ENCODE measurements around the gene CYTH2. TPM values are rescaled to one million over a fixed set of nuclear protein-coding genes. Genes with fewer than 3 reads are reported as not detected.

The CYTH2 gene
- total and polyA plus RNA-seq, 9 of the 15 experiments (the other 6 are each of a cell fraction or from before 2014, with no cell fraction given) = 1.8 to 45.2 (median 23.8) TPM

- TF ChIP-seq DDX20 (tag; IDR thresholded peaks at IDR 0.05; ENCODE audit: low read depth) = no peak
- TF ChIP-seq ZFP91 (CRISPR knock-in tag; IDR thresholded peaks at IDR 0.05) = no peak
- no peak for TF ChIP-seq CSDE1 (IDR thresholded peaks at IDR 0.05)
- no peak for TF ChIP-seq ZNF165 (CRISPR knock-in tag; IDR thresholded peaks at IDR 0.05; ENCODE audit: borderline replicate concordance)
- TF ChIP-seq RBM25 (IDR thresholded peaks at IDR 0.05; ENCODE audit: low read depth, low read length, severe bottlenecking) = peak; percentile 78
- TF ChIP-seq ZNF121 (CRISPR knock-in tag; conservative IDR thresholded peaks at IDR 0.05) = peak; percentile 89
- no peak for TF ChIP-seq ZNF639 (CRISPR knock-in tag; conservative IDR thresholded peaks at IDR 0.05 in 1 of 2, IDR thresholded peaks at IDR 0.05 in 1 of 2)
- no peak for TF ChIP-seq RBM14 (IDR thresholded peaks at IDR 0.05; ENCODE audit: borderline replicate concordance, insufficient read depth, low read depth, low read length)
- TF ChIP-seq TBL1XR1 (IDR thresholded peaks at IDR 0.05; ENCODE audit: low read length in 2 of 2) = no peak
- no peak for TF ChIP-seq ZBTB49 (CRISPR knock-in tag; IDR thresholded peaks at IDR 0.05; ENCODE audit: borderline replicate concordance)
- TF ChIP-seq PATZ1 (CRISPR knock-in tag; IDR thresholded peaks at IDR 0.05; ENCODE audit: borderline replicate concordance) = no peak
- no peak for TF ChIP-seq CC2D1A (IDR thresholded peaks at IDR 0.05)
- TF ChIP-seq HNRNPLL (IDR thresholded peaks at IDR 0.05; ENCODE audit: low read depth, low read length, poor library complexity, severe bottlenecking) = no peak
- no peak for TF ChIP-seq ZHX1 (conservative IDR thresholded peaks at IDR 0.05; ENCODE audit: low read length)
Observed at GRCh38 chr19:48441360-48442050, 27.7 kb upstream of the CYTH2 start (continued).

Data from K562 (cell line).